Measurements from ENCODE around the gene SLC25A47. TPM values are rescaled to one million over a fixed set of nuclear protein-coding genes. Genes with fewer than 3 reads are reported as not detected.

Gene SLC25A47
- total and polyA plus RNA-seq, 2 of the 4 experiments (the other 2 are of a cell fraction), result not detected

- peaks cover 55% of the 10 kb centered on the region for H4K20me1 ChIP-seq (ENCODE audit: insufficient read depth, low read length)
- no peak overlapping the region for H2BK20ac ChIP-seq (ENCODE audit: low read depth, low read length)
- no TSS peak for BruUV-seq (replicated peaks)
- ChIA-PET CTCF (interaction anchor here (0.6 to 1.4 kb wide), 3 partner anchors 8 to 38 kb away, joined by 3 to 5 read pairs (median 4); no protein-coding TSS in a partner anchor), POLR2A (ENCODE audit: unreplicated experiment) (no interaction called here)
- H3K9me1 ChIP-seq (ENCODE audit: insufficient read depth, low read length), result peaks cover 35% of the 10 kb centered on the region
- H3K4me1 ChIP-seq (ENCODE audit: control insufficient read depth, insufficient read depth, low read length), result peaks cover 11% of the 10 kb centered on the region
- 0 out of 4 replicates have a peak overlapping the region, but pooled peaks of 1 of the 2 experiments have one; percentile 25 for H4K8ac ChIP-seq (ENCODE audit: low read depth in 2 of 2, low read length in 2 of 2)
- H3K56ac ChIP-seq (ENCODE audit: extremely low read depth, insufficient read depth, low read length), result no peak overlapping the region
- dilution Hi-C loops (cut with HindIII; ENCODE audit: low sequenced_read_pairs, unreplicated experiment), result no loop called here
- H3K9me3 ChIP-seq (ENCODE audit: control insufficient read depth, insufficient read depth, low read length), result no peaks in the 10 kb centered on the region
- H3K4me3 ChIP-seq (ENCODE audit: insufficient read depth, low read depth, low read length), result no peak overlapping the region
- no peak overlapping the region for H2AK5ac ChIP-seq (ENCODE audit: low read depth, low read length)
- no peak overlapping the region for H2BK15ac ChIP-seq (ENCODE audit: low read depth, low read length)
- H3K4me2 ChIP-seq (ENCODE audit: low read depth, low read length), result 0 out of 2 replicates have a peak overlapping the region, but pooled peaks have one; percentile 5
- H3K79me1 ChIP-seq (ENCODE audit: low read depth in 1 of 2, low read length in 2 of 2), result peaks cover 46 to 81% of the 10 kb centered on the region in 2 experiments
- peak; percentile 67 for DNase-seq
- peak overlapping the region; percentile 45 for H2AFZ ChIP-seq (replicated peaks; ENCODE audit: low read length, poor library complexity)
- no peaks in the 10 kb centered on the region for H3K27me3 ChIP-seq (ENCODE audit: control insufficient read depth, insufficient read depth, low read length)
- H2BK5ac ChIP-seq (ENCODE audit: low read depth, low read length, poor library complexity, severe bottlenecking), result peak overlapping the region; percentile 45
- 97% methylated on average over 5 of the region's 8 CpGs; no CpG with 5 or more reads in 1 of the 2 experiments for WGBS, 2 experiments (ENCODE audit: extremely low coverage in 2 of 2, insufficient read length in 1 of 2)
- H3K27ac ChIP-seq (ENCODE audit: insufficient read depth, low read length), result no peak overlapping the region
- no peak for TF ChIP-seq NFE2L2 (IDR thresholded peaks at IDR 0.05; ENCODE audit: low read depth, low read length)
- peak; percentile 42 for TF ChIP-seq CTCF (conservative IDR thresholded peaks at IDR 0.05; ENCODE audit: low read depth, low read length)
- no peak for TF ChIP-seq RCOR1 (IDR thresholded peaks at IDR 0.05; ENCODE audit: insufficient replicate concordance, low read length)
- peak; percentile 35 for TF ChIP-seq RAD21 (IDR thresholded peaks at IDR 0.05; ENCODE audit: low read length)
- peak; percentile 27; the same call in 1 of the 2 replicates for TF ChIP-seq SMC3 (IDR thresholded peaks at IDR 0.05; ENCODE audit: low read depth, low read length)
- TF ChIP-seq CEBPB (IDR thresholded peaks at IDR 0.05; ENCODE audit: low read depth, low read length), result 0 out of 2 replicates have a peak, but pooled peaks have one; percentile 14
- H4K91ac ChIP-seq (ENCODE audit: insufficient read depth, low read depth, low read length), result no peak overlapping the region
- H3K9ac ChIP-seq (ENCODE audit: low read depth, low read length), result no peak overlapping the region
- in situ Hi-C loops (cut with MboI; ENCODE audit: low sequenced_read_pairs), result no loop called here
- H3K18ac ChIP-seq (ENCODE audit: low read depth, low read length), result no peak overlapping the region
- H4K5ac ChIP-seq (ENCODE audit: low read depth, low read length), result no peak overlapping the region
- H3K14ac ChIP-seq (replicated peaks; ENCODE audit: low read depth, low read length), result no peak overlapping the region
- 0 out of 2 replicates have a peak overlapping the region, but pooled peaks have one; percentile 13 for H3K4ac ChIP-seq (ENCODE audit: low read depth, low read length)
- no peak overlapping the region for H3K23ac ChIP-seq (ENCODE audit: low read depth, low read length)
- H2AK9ac ChIP-seq (replicated peaks; ENCODE audit: low read depth, low read length, poor library complexity), result peak overlapping the region; percentile 16
- no peak overlapping the region for H2BK120ac ChIP-seq (ENCODE audit: low read depth, low read length)
- ATAC-seq (ENCODE audit: low read depth), result peak; percentile 79
- H3K36me3 ChIP-seq (ENCODE audit: control insufficient read depth, insufficient read depth, low read length), result peaks cover 26% of the 10 kb centered on the region
- intact Hi-C loops (cut with micrococcal nuclease), result no loop called here
Measured at GRCh38 chr14:100278702-100279101, 44.4 kb upstream of the SLC25A47 start.
